RKO (cell line): ENCODE results near the gene FARP1.
"Not testable (repeated sequence)": the region's sequence is repeated elsewhere in the genome, so short reads cannot be mapped to it uniquely, and the experiment has no call there.

ENCODE experiments used
- DNase-seq: peaks from one replicate; pipeline ENCODE4 v3.0.0-alpha.2; 2016; ENCODE audit warnings: low spot score

FARP1 gene

DNA sequence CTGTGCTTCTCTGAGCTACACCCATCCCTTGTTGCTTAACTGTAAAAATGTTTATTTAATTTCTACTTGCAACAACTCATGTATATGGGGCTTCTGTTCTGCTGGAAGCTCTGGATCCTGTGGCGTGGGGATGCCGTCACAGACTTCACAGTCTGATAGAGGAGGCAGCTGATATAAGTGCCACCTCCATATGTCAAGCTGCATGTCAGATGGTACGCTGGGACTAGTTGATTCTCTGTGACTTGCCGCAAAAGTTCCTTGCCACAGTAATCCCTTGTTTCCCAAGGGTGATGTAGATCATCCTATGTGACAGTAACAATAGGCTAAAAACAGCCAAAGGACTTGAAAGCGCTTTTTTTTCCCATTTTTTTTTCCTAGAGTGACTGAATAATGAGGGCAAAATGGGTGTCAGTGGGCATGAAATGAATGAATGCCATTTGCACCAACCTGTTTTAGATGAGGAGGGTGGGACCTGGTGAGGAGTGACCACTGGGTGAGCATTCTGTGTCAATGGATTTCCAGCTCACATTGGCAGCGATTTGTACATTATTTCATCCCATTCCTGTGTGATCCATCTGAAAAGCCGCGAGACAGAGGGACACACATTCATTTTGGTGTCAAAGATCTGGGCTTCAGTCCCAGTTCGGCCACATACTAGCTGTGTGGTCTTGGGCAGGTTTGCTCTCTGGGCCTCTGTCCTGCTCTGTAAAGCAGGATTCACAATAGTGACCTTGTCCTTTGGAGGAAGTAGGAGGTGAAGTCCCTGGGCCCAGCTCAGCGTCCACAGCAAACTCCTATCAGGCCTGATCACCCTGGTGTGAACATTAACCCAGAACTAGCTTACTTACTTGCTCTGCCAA is 123.0 kb downstream of the FARP1 start:
- DNase-seq = no peak

DNA sequence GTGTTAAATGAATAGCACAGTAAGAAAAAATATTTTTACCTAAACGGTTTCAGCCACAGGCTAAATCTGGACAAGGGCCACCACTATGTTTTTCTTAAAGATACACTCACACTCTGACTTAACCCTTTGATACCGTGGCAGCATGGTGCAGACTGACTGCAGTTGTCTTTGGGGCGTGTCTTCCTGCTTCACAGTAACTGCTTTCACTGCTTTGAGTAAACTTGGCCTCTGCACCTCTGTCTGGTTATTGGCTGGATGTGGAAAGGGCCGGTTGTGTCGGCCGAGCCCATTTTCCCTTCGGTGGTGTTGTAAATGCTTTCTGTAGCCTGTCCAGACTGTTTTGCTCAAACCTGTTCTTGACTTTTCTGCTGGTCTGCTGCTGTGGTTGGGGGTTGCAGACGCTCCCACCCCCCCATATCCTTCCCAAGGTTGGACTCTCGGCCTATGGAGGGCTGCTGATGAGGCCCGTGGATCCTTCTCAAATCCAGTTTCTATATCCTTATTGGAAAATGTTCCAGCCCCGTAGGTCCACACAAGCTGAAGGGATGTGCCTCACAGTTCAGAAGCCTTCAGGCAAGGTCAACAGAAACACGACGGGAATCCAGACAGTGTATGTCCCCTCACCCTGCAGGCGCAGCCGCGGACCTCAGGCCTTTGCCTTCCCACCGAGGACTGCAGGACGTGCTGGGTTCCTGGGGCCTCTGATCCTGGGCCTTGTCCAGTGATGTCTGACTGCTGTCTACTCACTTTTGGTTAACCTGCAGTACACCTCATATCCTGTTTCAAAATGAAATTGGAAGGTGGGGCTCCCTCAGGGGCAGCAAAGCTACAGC is 124.4 kb downstream of the FARP1 start:
- DNase-seq = no peak

DNA sequence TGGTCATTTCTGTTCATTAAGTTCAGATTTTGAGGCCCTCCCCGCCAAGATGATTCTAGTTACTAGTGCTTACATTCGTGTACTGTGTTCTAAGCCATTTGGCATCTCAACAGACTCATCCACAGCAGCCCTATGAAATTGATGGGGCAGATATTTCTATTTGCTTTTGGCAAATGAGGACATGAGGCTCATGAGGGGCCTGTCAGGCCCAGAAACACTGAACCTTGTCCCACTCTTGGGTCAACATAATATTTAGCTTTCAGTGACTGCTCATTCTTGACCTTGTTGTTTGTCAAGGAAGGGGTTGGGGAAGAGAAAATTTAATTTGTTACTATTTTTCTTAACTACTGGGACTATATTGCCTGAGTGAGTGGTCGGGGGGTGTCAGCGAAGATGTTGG is 126.5 kb downstream of the FARP1 start:
- no peak for DNase-seq

DNA sequence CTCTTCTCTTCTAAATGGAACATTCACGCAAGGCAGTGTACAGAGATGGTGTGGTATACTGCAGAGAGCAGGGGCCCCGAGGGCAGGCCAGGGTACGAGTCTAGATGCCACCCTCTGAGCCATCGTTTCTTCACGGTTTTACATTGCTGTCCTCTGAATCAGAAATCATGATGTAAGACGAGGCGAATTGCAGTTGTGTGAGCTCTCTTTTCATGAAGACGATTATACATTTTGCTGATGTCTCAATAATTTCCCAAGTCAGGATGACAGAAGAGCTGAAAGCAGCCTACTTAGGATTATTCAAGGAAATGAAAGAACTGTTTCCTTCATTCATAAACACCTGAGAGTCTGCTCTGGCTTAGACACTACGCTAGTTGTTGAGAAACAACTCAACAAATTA is 127.9 kb downstream of the FARP1 start:
- no peak for DNase-seq

GRCh38 chr13:98271646-98272045 is 128.8 kb downstream of the FARP1 start:
- not testable (repeated sequence) for DNase-seq

DNA sequence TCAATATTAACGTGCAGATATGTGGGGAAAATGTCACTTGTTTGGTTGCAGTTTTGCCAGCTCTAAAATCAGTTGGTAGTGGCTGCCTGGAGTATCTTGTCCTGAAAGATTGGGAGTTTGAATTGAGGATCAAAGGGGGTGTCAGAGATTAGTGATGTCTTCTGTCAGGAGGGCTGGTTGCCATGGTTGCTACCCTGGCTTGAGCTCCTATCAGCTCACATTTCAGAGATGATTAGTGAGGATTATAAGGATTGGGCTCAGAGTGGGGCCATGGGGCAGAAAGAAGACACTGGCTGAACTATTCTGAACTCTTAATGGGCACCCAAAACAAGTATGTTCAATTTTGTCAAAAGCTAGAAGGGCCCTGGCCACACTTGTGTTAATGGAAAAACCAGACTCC is 129.7 kb downstream of the FARP1 start:
- no peak for DNase-seq

DNA sequence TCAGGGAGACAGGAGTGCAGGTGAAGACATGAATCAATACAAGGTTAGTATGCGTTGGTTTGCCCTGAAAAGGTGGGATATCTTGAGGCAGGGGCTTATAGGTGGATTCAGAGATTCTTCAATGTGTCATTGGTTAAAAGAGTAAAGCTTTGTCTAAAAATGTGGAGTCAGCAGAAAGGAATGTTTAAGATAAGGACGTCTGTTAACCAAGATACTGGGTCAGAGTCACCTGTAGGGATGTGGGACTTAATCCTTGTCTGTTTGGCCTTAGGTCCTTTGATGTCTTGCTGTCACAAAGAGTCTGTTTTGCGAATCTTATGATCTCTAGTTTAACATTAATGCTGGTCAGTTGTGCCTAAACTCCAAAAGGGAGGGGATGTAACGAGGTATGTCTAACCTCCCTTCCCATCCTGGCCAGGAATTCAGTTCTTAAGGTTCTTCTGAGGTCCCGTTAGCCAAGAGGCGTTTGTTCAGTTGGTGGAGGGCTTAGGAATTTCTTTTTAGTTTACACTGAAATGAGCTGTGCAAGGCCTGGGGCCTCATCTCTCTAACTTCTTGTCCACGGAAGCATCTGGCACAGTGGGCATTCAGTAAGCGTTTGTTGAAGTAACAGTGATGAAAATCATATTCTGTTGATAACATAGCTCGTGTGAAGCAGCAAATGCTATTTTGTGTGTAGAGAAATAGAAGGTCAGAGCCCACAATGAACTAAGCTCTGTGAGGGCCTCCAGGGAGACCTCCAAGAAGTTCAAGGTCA is 130.4 kb downstream of the FARP1 start:
- no peak for DNase-seq

DNA sequence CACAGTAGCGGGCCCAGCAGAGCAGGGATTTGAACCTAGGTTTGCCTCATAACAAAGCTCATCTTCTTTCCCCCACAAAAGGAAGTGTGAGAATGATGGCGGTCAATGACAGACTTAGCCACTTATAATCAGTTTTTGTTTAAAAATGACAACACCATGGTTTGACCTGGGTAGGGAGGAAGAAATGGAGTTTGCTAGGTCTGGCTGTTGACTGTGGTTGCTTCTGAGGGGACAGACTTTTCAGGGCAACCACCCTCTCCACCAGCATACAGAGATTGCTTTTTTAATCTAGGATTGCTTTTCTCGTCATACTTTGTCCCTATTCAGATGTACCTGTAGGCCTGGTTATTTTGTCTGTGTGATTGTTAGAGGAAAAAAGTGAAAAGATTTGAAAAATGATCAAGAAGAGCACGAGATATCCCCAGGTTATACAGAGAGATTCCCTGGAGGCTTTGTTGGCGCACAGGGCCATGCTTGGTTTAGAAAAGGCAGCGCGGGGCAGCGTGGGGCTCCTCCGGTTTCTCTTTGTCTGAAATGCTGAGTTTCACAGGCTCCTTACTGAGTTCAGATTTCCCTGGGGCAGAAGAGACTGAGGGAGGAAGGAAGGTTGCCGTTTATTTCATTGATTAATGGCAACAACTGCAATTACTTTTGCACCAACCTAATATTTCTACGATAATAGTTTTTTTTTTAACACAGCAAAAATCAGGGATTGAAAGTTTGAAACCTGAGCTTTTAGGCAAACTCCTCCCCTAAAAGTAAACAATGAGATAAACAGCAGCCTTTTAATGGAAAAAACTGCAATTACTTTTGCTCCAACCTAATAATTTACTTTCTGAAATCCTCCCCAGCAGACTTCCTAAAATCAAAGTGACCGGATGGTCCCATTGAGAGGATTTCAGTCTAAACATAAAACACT is 131.2 kb downstream of the FARP1 start:
- DNase-seq = no peak

- no peak for DNase-seq
Observed at GRCh38 chr13:98274921-98275487, 132.1 kb downstream of the FARP1 start.

- no peak for DNase-seq
Observed at GRCh38 chr13:98275681-98276171, 132.8 kb downstream of the FARP1 start.

GRCh38 chr13:98276486-98276885 is 133.6 kb downstream of the FARP1 start:
- no peak for DNase-seq

- no peak for DNase-seq
Observed at GRCh38 chr13:98278068-98278724, 135.3 kb downstream of the FARP1 start.

GRCh38 chr13:98279473-98280175 is 136.7 kb downstream of the FARP1 start:
- DNase-seq = no peak

- no peak for DNase-seq
Observed at GRCh38 chr13:98280176-98280510, 137.2 kb downstream of the FARP1 start.

DNA sequence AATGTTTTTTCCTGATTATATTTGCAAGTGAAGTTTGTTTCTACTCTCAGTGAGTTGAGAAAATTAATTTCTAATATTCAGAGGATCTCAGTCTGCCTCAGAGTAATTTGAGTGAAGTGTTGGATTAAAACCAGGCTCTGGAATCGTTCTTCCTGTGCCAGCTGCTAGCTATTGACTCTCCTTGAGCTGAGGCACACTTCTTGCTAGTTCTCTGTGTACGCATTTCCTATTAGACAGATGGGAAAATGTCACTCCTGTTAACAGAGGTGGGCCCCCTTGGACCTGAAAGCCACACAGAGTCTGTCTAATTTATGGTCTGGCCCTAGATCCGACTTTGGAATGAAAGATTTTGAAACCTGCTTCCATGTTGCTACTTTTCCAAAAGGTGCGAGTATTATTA is 141.8 kb downstream of the FARP1 start:
- DNase-seq = no peak

DNA sequence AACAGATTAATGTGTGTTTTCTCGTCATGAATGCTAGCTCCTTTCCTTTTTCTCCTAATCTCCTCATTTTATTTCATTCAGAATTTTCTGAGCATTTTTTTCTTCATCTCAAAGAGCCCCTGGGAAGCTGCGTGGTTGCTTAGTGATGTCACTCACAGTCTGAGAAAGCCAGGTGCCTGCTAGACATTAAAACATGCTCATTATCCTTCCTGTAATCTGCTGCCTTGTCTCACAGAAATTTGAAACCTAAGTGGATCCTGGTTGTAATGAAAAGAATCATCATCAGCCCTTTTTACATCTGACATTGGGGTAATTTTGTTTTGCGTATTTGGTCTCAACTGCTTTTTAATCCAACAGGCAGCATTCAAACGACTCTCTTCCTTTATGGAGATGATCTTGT is 142.4 kb downstream of the FARP1 start:
- no peak for DNase-seq

GRCh38 chr13:98285852-98286594 is 143.1 kb downstream of the FARP1 start:
- DNase-seq = no peak

- no peak for DNase-seq
Observed at GRCh38 chr13:98286799-98287198, 143.9 kb downstream of the FARP1 start.

- no peak for DNase-seq
Observed at GRCh38 chr13:98288211-98288610, 145.3 kb downstream of the FARP1 start.
